Keratinocyte (primary cell): ENCODE results near the gene LRGUK.

Experiments used
- EZH2 ChIP-seq: IDR thresholded peaks from one replicate; pipeline ENCODE4 v1.6.1; 2012; ENCODE audit warnings: inconsistent platforms, mild to moderate bottlenecking, low read length, moderate library complexity
- TF ChIP-seq, protein P1 (sequence below), 3 experiments: IDR thresholded peaks in 1 of 3; conservative IDR thresholded peaks in 1 of 3; optimal IDR thresholded peaks in 1 of 3; 2 replicates in 2 of 3; 3 replicates in 1 of 3; pipeline versions ENCODE3 to v1.5.1; 2011; ENCODE audit warnings: low read length in 3 of 3, mild to moderate bottlenecking in 3 of 3, moderate library complexity in 2 of 3, control low read depth in 1 of 3, inconsistent platforms in 1 of 3; ENCODE audit not compliant: insufficient read depth in 2 of 3; ENCODE audit errors: extremely low read depth in 1 of 3

DNA sequence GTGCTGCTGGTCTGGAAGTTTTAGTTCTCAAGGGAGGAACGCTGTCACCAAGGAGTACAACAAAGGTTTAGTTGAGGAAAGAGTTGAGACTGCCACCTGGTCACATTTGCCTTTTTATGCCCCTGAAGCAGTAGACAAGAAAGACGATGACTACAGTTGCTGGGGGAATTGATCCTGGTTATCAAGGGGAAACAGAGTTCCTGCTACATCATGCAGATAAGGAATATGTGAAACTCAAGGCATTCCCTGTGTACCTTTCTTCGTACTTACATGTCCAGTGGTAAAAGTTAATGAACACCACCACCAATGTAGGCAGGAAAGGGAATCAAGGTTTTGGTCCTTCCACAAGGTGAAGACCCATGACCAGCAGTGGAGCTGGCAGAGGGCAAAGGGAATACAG lies 157.8 kb downstream of the LRGUK start:
- TF ChIP-seq, protein P1, sequence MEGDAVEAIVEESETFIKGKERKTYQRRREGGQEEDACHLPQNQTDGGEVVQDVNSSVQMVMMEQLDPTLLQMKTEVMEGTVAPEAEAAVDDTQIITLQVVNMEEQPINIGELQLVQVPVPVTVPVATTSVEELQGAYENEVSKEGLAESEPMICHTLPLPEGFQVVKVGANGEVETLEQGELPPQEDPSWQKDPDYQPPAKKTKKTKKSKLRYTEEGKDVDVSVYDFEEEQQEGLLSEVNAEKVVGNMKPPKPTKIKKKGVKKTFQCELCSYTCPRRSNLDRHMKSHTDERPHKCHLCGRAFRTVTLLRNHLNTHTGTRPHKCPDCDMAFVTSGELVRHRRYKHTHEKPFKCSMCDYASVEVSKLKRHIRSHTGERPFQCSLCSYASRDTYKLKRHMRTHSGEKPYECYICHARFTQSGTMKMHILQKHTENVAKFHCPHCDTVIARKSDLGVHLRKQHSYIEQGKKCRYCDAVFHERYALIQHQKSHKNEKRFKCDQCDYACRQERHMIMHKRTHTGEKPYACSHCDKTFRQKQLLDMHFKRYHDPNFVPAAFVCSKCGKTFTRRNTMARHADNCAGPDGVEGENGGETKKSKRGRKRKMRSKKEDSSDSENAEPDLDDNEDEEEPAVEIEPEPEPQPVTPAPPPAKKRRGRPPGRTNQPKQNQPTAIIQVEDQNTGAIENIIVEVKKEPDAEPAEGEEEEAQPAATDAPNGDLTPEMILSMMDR (optimal IDR thresholded peaks at IDR 0.05 in 1 of 3, IDR thresholded peaks at IDR 0.05 in 1 of 3, conservative IDR thresholded peaks at IDR 0.05 in 1 of 3; ENCODE audit: extremely low read depth in 1 of 3, insufficient read depth in 2 of 3, low read length in 3 of 3), result no peak
- TF ChIP-seq EZH2, result no peak
